Keratinocyte (primary cell): ENCODE data around the gene GRP. TPM values are rescaled to one million over a fixed set of nuclear protein-coding genes. Genes with fewer than 3 reads are reported as not detected.

Experiments used
- DNase-seq: peaks from one replicate; pipeline ENCODE4 v3.0.0-alpha.2; 2011; ENCODE audit warnings: low read depth, missing footprints, low spot score
- FAIRE-seq: peaks from 2 replicates; lab custom pipeline; 2011; peaks lifted over from hg19 to GRCh38; lab: Jason Lieb, UNC
- H2AFZ ChIP-seq: 2 replicates; pipeline ENCODE4 v1.6.0; 2012; ENCODE audit warnings: low read length, control low read depth, inconsistent platforms; ENCODE audit not compliant: control insufficient read depth
- H3K27ac ChIP-seq: 2 replicates; pipeline ENCODE4 v1.5.1; 2011; ENCODE audit warnings: low read length; ENCODE audit not compliant: control insufficient read depth, insufficient read depth
- H3K27me3 ChIP-seq: 3 replicates; pipeline ENCODE4 v1.6.0; 2011; ENCODE audit warnings: low read length; ENCODE audit not compliant: control insufficient read depth, insufficient read depth; ENCODE audit errors: extremely low read depth
- H3K36me3 ChIP-seq, 2 experiments: 2 replicates in 1 of 2; 3 replicates in 1 of 2; pipeline ENCODE4 v1.5.1; 2011; ENCODE audit warnings: low read length in 2 of 2, mild to moderate bottlenecking in 1 of 2; ENCODE audit not compliant: control insufficient read depth in 2 of 2, insufficient read depth in 2 of 2; ENCODE audit errors: extremely low read depth in 1 of 2
- H3K4me1 ChIP-seq: 3 replicates; pipeline ENCODE4 v1.5.1; 2011; ENCODE audit warnings: low read length; ENCODE audit not compliant: control insufficient read depth, insufficient read depth; ENCODE audit errors: extremely low read depth
- H3K4me2 ChIP-seq: 3 replicates; pipeline ENCODE4 v1.6.0; 2011; ENCODE audit warnings: low read depth, low read length; ENCODE audit not compliant: control insufficient read depth, insufficient read depth; ENCODE audit errors: extremely low read depth
- H3K4me3 ChIP-seq, 3 experiments: fragments of 200-600 bp in 1 of 3; sonication (generic) in 1 of 3; 2 replicates in 2 of 3; 3 replicates in 1 of 3; pipeline ENCODE4 v1.5.1; 2011 to 2016; ENCODE audit warnings: low read length in 3 of 3, mild to moderate bottlenecking in 3 of 3, control low read depth in 2 of 3, inconsistent platforms in 1 of 3, low read depth in 1 of 3, mixed read lengths in 1 of 3, mixed run types in 1 of 3, moderate library complexity in 1 of 3; ENCODE audit not compliant: control insufficient read depth in 2 of 3, insufficient read depth in 2 of 3; ENCODE audit errors: extremely low read depth in 1 of 3
- H3K79me2 ChIP-seq: 2 replicates; pipeline ENCODE4 v1.6.0; 2012; ENCODE audit warnings: low read length; ENCODE audit not compliant: control insufficient read depth, insufficient read depth
- H3K9ac ChIP-seq: 3 replicates; pipeline ENCODE4 v1.6.0; 2011; ENCODE audit warnings: low read length; ENCODE audit not compliant: control insufficient read depth, insufficient read depth; ENCODE audit errors: extremely low read depth
- H3K9me1 ChIP-seq: 3 replicates; pipeline ENCODE4 v1.6.0; 2011; ENCODE audit warnings: low read length; ENCODE audit not compliant: control insufficient read depth, insufficient read depth; ENCODE audit errors: extremely low read depth
- H3K9me3 ChIP-seq: 2 replicates; pipeline ENCODE4 v1.5.1; 2012; ENCODE audit warnings: low read depth, low read length; ENCODE audit not compliant: control insufficient read depth
- H4K20me1 ChIP-seq: 3 replicates; pipeline ENCODE4 v1.6.0; 2011; ENCODE audit warnings: low read length; ENCODE audit not compliant: control insufficient read depth, insufficient read depth; ENCODE audit errors: extremely low read depth
- EZH2 ChIP-seq: IDR thresholded peaks from one replicate; pipeline ENCODE4 v1.6.1; 2012; ENCODE audit warnings: inconsistent platforms, mild to moderate bottlenecking, low read length, moderate library complexity
- dilution Hi-C: fragments of 300-500 bp; cut with MboI; formaldehyde crosslinking; loops from one replicate; pipeline ENCODE4 v1.7.0; 2020; ENCODE audit warnings: low sequenced_read_pairs; ENCODE audit not compliant: extremely low pct_ligation_motif_present
- polyA plus RNA-seq, 5 experiments: library from polyadenylated mRNA; depleted of rRNA in 3 of 5; stranded (reverse) in 3 of 5; stranded (forward) in 1 of 5; unstranded in 1 of 5; fragments of >200 nt; gene quantifications; 1 replicate in 1 of 5; 2 replicates in 3 of 5; 3 replicates in 1 of 5; pipeline versions ENCODE4 v1.2.1 to v1.2.3, GENCODE V29; 2011 to 2012; ENCODE audit warnings: missing spikeins in 2 of 5, low read depth in 1 of 5, low replicate concordance in 1 of 5
- TF ChIP-seq, protein P1 (sequence below), 3 experiments: IDR thresholded peaks in 1 of 3; conservative IDR thresholded peaks in 1 of 3; optimal IDR thresholded peaks in 1 of 3; 2 replicates in 2 of 3; 3 replicates in 1 of 3; pipeline versions ENCODE3 to v1.5.1; 2011; ENCODE audit warnings: low read length in 3 of 3, mild to moderate bottlenecking in 3 of 3, moderate library complexity in 2 of 3, control low read depth in 1 of 3, inconsistent platforms in 1 of 3; ENCODE audit not compliant: insufficient read depth in 2 of 3; ENCODE audit errors: extremely low read depth in 1 of 3

GRP gene
- polyA plus RNA-seq, 1 donor (not counting 4 experiments of a cell fraction or from before 2014, with no cell fraction given), result not detected

DNA sequence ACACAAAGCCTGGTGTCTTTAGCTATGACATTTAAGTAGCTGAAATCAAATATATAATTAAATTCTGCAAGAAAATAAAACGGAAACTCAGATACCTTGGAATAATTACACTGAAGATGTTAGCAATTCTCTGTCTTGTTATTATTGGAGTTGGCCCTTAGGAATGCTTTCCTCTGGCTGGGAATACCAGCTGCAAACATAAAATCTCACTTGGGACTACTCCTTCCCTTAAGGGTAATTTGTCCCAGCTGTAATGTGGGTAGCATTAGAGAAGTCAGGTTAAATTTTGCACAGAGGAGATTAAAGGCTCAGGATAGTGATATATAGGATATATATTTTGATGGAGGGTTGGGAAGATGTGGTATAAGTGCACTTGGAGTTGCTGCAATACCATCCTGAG lies 37.3 kb upstream of the GRP start:
- no peaks in the 10 kb centered on the region for H3K4me1 ChIP-seq
- FAIRE-seq (no peak), DNase-seq (no peak)
- H3K4me2 ChIP-seq, result no peak overlapping the region
- H4K20me1 ChIP-seq, result no peaks in the 10 kb centered on the region
- H3K9me1 ChIP-seq, result no peaks in the 10 kb centered on the region
- H3K36me3 ChIP-seq, result no peaks in the 10 kb centered on the region
- no peak overlapping the region for H3K27ac ChIP-seq
- H3K79me2 ChIP-seq, result no peaks in the 10 kb centered on the region
- no peak overlapping the region for H3K9ac ChIP-seq
- no peak overlapping the region for H3K4me3 ChIP-seq
- H2AFZ ChIP-seq, result no peak overlapping the region
- no peaks in the 10 kb centered on the region for H3K27me3 ChIP-seq
- dilution Hi-C loops, result no loop called here
- TF ChIP-seq EZH2, result no peak
- TF ChIP-seq, protein P1, sequence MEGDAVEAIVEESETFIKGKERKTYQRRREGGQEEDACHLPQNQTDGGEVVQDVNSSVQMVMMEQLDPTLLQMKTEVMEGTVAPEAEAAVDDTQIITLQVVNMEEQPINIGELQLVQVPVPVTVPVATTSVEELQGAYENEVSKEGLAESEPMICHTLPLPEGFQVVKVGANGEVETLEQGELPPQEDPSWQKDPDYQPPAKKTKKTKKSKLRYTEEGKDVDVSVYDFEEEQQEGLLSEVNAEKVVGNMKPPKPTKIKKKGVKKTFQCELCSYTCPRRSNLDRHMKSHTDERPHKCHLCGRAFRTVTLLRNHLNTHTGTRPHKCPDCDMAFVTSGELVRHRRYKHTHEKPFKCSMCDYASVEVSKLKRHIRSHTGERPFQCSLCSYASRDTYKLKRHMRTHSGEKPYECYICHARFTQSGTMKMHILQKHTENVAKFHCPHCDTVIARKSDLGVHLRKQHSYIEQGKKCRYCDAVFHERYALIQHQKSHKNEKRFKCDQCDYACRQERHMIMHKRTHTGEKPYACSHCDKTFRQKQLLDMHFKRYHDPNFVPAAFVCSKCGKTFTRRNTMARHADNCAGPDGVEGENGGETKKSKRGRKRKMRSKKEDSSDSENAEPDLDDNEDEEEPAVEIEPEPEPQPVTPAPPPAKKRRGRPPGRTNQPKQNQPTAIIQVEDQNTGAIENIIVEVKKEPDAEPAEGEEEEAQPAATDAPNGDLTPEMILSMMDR (optimal IDR thresholded peaks at IDR 0.05 in 1 of 3, IDR thresholded peaks at IDR 0.05 in 1 of 3, conservative IDR thresholded peaks at IDR 0.05 in 1 of 3; ENCODE audit: extremely low read depth in 1 of 3, insufficient read depth in 2 of 3, low read length in 3 of 3), result no peak
- H3K9me3 ChIP-seq, result no peaks in the 10 kb centered on the region

DNA sequence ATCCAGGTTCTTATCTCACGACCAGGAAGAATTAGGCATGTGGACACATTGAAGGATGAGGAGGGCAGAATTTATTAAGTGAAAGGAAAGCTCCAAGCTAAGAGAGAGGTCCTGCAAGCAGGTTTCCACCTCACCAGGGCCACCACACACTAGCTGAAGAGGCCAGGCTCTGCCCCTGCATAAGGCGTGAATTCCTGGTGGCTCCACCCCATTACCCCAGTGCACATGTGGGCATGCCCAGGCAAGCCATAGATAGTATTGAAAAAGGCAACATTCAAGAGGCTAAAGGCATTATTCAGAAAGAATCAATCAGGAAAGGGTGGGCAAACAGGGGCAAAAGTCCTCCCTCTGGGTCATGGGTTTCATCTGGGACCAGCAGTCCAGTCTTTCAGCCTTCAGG lies 30.9 kb upstream of the GRP start:
- no peaks in the 10 kb centered on the region for H3K27me3 ChIP-seq
- H3K36me3 ChIP-seq, result no peaks in the 10 kb centered on the region
- DNase-seq, result no peak
- H4K20me1 ChIP-seq, result no peaks in the 10 kb centered on the region
- peaks cover 6% of the 10 kb centered on the region for H3K4me1 ChIP-seq
- H2AFZ ChIP-seq, result peak overlapping the region; percentile 17
- no peak overlapping the region for H3K4me2 ChIP-seq
- H3K9ac ChIP-seq, result no peak overlapping the region
- no peak overlapping the region for H3K4me3 ChIP-seq
- no peak for TF ChIP-seq EZH2
- TF ChIP-seq, protein P1 (optimal IDR thresholded peaks at IDR 0.05 in 1 of 3, IDR thresholded peaks at IDR 0.05 in 1 of 3, conservative IDR thresholded peaks at IDR 0.05 in 1 of 3; ENCODE audit: extremely low read depth in 1 of 3, insufficient read depth in 2 of 3, low read length in 3 of 3), result no peak
- H3K9me1 ChIP-seq, result no peaks in the 10 kb centered on the region
- dilution Hi-C loops, result no loop called here
- peak overlapping the region; percentile 13 for H3K27ac ChIP-seq
- H3K79me2 ChIP-seq, result no peaks in the 10 kb centered on the region
- FAIRE-seq, result peak; percentile 49
- H3K9me3 ChIP-seq, result no peaks in the 10 kb centered on the region
